Measurements from ENCODE around the gene ACO2.
A peak's percentile ranks its signal among the peaks of the same experiment; 100 is the strongest.

ACO2 gene

DNA sequence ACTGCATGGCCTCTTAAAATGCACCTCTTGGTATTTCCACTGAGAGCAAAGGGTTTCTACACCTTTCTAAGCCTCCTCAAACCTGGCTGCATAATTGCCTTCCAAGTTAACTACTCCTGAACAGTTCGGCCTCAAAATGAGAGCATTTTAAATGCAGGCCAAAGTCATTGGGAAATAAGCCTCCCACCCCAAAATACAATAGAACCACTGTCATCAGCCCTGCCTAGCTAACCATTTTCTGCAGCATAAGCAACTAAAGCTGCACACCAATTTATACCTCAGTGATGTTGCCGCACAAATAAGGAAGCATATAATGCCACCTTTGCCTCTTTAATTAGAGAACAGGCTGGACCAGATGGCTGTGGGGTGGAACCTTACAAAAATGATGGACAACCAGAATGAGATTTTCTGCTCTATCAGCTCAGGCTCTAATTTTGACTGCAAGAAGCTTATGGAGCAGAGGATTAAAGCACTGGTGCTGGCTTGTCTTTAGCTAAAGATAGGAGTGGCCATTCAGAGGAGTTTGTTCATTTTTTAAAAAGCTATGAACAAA lies 26.6 kb upstream of the ACO2 start:
- H4K20me1 ChIP-seq (ENCODE audit: control insufficient read depth, insufficient read depth, low read depth, low read length): no peaks in the 10 kb centered on the region
- H3K9me3 ChIP-seq (ENCODE audit: control insufficient read depth, insufficient read depth, low read length): no peaks in the 10 kb centered on the region
- H3K36me3 ChIP-seq (ENCODE audit: control insufficient read depth, low read length): peaks cover 72% of the 10 kb centered on the region
- no peak for TF ChIP-seq EZH2phosphoT487 (IDR thresholded peaks at IDR 0.05; ENCODE audit: borderline replicate concordance, low read length)
- H3K4me3 ChIP-seq (ENCODE audit: low read length): no peak overlapping the region
- peaks cover 93% of the 10 kb centered on the region for H3K79me2 ChIP-seq (ENCODE audit: control insufficient read depth, low read length)
- H3K4me2 ChIP-seq (ENCODE audit: low read length): no peak overlapping the region
- no peak overlapping the region for H3K27ac ChIP-seq (ENCODE audit: low read depth, low read length)
- H3K27me3 ChIP-seq (ENCODE audit: control insufficient read depth, low read length): no peaks in the 10 kb centered on the region
- peaks cover 14% of the 10 kb centered on the region for H3K4me1 ChIP-seq (ENCODE audit: control insufficient read depth, low read length)
- no peaks in the 10 kb centered on the region for H3K9me2 ChIP-seq (replicated peaks; ENCODE audit: control insufficient read depth, low read length)
- H3F3A ChIP-seq (ENCODE audit: control insufficient read depth, insufficient read depth): peaks cover 15% of the 10 kb centered on the region; the same call in 1 of the 2 replicates

DNA sequence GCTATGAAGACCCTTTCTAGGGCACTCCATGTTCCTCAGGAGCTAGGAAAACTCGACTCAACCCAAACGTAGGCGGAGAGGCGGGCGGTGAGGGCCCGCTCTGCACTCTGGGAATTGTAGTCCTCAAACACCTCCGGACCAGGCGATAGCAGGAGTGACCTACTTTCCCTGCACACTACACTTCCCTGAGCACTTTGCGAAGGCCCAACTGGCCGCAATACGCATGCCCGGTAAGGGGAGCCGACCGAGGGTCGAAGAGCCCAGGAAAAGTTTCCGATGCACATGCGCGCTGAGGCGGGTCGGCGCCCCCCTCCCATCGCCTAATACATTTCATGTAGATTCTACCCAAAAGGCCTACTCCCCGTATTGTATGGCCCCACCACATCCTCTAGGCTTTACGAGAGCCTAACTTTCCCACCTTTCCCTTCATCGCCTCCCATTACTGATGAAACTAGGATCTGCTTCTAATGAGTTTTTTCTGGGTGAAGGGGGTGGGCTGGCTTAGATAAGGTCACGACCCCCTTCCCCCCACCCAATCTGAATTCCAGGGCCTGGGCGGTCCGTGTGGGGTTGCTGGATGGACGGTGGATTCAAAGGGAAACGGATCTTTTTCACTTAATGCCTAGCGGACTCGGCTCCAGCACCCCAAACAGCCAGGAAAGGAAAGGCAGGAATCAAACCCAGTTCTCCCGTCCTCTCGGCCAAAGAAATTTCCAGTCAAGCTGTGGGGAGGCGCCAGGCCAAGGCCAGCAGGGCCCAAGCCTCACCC lies 24.4 kb upstream of the ACO2 start:
- Histone ChIP-seq H3K4me3 (ENCODE audit: low read length) (peak overlapping the region; percentile 86), H3K27ac (ENCODE audit: low read depth, low read length) (peak overlapping the region; percentile 94), H3K9me3 (ENCODE audit: control insufficient read depth, insufficient read depth, low read length) (no peaks in the 10 kb centered on the region), H3K79me2 (ENCODE audit: control insufficient read depth, low read length) (peaks cover 82% of the 10 kb centered on the region), H3K4me2 (ENCODE audit: low read length) (peak overlapping the region; percentile 95), H3K36me3 (ENCODE audit: control insufficient read depth, low read length) (peaks cover 69% of the 10 kb centered on the region), H4K20me1 (ENCODE audit: control insufficient read depth, insufficient read depth, low read depth, low read length) (no peaks in the 10 kb centered on the region), H3K4me1 (ENCODE audit: control insufficient read depth, low read length) (peaks cover 24% of the 10 kb centered on the region), H3F3A (ENCODE audit: control insufficient read depth, insufficient read depth) (peaks cover 19% of the 10 kb centered on the region), H3K27me3 (ENCODE audit: control insufficient read depth, low read length) (no peaks in the 10 kb centered on the region), H3K9me2 (replicated peaks; ENCODE audit: control insufficient read depth, low read length) (no peaks in the 10 kb centered on the region)
- TF ChIP-seq EZH2phosphoT487 (IDR thresholded peaks at IDR 0.05; ENCODE audit: borderline replicate concordance, low read length): no peak
- TF ChIP-seq, protein P1, sequence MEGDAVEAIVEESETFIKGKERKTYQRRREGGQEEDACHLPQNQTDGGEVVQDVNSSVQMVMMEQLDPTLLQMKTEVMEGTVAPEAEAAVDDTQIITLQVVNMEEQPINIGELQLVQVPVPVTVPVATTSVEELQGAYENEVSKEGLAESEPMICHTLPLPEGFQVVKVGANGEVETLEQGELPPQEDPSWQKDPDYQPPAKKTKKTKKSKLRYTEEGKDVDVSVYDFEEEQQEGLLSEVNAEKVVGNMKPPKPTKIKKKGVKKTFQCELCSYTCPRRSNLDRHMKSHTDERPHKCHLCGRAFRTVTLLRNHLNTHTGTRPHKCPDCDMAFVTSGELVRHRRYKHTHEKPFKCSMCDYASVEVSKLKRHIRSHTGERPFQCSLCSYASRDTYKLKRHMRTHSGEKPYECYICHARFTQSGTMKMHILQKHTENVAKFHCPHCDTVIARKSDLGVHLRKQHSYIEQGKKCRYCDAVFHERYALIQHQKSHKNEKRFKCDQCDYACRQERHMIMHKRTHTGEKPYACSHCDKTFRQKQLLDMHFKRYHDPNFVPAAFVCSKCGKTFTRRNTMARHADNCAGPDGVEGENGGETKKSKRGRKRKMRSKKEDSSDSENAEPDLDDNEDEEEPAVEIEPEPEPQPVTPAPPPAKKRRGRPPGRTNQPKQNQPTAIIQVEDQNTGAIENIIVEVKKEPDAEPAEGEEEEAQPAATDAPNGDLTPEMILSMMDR (IDR thresholded peaks at IDR 0.05; ENCODE audit: low read depth, low read length, poor library complexity, severe bottlenecking): no peak

DNA sequence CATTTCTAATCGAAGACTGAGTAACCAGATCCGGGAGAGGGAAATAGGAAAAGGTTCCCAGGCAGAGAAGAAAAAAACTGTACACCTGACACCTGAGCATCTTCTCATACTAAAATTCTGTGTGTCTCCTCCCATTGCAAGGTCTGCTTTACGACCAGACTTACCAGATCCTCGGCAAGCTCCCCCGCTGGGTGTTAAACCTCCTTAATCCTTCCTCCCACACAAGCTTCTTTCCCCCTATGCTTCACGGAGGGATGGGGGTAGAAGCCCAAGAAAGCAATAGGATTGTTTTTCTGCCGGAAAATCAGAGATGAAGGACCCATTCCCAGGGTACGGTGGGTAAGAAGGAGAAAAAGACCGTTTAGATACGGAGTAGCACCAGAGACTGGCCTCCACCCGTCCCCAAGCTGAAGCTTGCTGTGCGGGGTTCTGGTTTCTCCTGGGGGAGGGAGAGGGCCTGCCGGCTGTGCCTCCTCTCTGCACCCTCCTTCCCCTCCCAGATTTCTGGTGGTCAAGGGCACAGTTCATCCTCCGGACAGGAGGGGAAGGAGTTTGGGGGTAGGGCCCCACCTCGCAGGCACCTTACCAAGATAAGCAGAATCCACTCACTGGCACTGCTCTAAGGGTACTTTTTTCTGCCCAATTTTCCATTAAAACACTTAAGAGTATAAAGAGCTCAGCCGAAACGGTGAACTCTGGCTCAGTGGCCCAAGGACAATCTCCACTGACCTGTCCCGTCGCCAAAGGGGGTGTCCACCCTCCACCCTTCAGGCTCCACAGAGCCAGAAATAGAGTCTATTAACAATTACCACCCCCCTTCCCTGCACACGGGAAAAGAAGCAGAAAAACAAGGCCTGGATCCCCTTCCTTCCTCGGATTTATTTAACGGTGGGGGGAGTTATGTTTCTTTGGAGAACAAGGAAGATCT lies 23.5 kb upstream of the ACO2 start:
- Histone ChIP-seq H3K4me3 (ENCODE audit: low read length) (peak overlapping the region; percentile 86), H4K20me1 (ENCODE audit: control insufficient read depth, insufficient read depth, low read depth, low read length) (no peaks in the 10 kb centered on the region), H3K79me2 (ENCODE audit: control insufficient read depth, low read length) (peaks cover 73% of the 10 kb centered on the region), H3K27ac (ENCODE audit: low read depth, low read length) (peak overlapping the region; percentile 94), H3K4me2 (ENCODE audit: low read length) (peak overlapping the region; percentile 95), H3K9me2 (replicated peaks; ENCODE audit: control insufficient read depth, low read length) (no peaks in the 10 kb centered on the region), H3K9me3 (ENCODE audit: control insufficient read depth, insufficient read depth, low read length) (no peaks in the 10 kb centered on the region), H3K4me1 (ENCODE audit: control insufficient read depth, low read length) (peaks cover 30% of the 10 kb centered on the region), H3F3A (ENCODE audit: control insufficient read depth, insufficient read depth) (peaks cover 21% of the 10 kb centered on the region), H3K36me3 (ENCODE audit: control insufficient read depth, low read length) (peaks cover 66% of the 10 kb centered on the region), H3K27me3 (ENCODE audit: control insufficient read depth, low read length) (no peaks in the 10 kb centered on the region)
- TF ChIP-seq, protein P1 (IDR thresholded peaks at IDR 0.05; ENCODE audit: low read depth, low read length, poor library complexity, severe bottlenecking): no peak
- TF ChIP-seq EZH2phosphoT487 (IDR thresholded peaks at IDR 0.05; ENCODE audit: borderline replicate concordance, low read length): no peak
